Breast epithelium (tissue), 4 donors: ENCODE results near the gene OSMR. TPM values are rescaled to one million over a fixed set of nuclear protein-coding genes. Genes with fewer than 3 reads are reported as not detected.

Experiments used
- DNase-seq, 2 donors: peaks; one replicate each; pipeline ENCODE4 v3.0.0-alpha.2; 2019; ENCODE audit warnings: low spot score in 2 of 2
- H3K27ac ChIP-seq, 2 donors: fragments of 200-600 bp; sonication (generic) in 1 of 2; one replicate each; pipeline ENCODE4 v1.5.1; 2016 to 2019; ENCODE audit warnings: mild to moderate bottlenecking in 1 of 2
- H3K27me3 ChIP-seq, 2 donors: fragments of 200-600 bp; sonication (generic) in 1 of 2; one replicate each; pipeline versions ENCODE4 v1.5.1 to v1.6.0; 2017 to 2019; ENCODE audit warnings: control low read depth in 1 of 2, mild to moderate bottlenecking in 1 of 2
- H3K36me3 ChIP-seq: fragments of 200-600 bp; one replicate; pipeline ENCODE4 v1.5.1; 2019
- H3K4me1 ChIP-seq, 2 donors: fragments of 200-600 bp; sonication (generic); one replicate each; pipeline ENCODE4 v1.5.1; 2016 to 2019; ENCODE audit warnings: control low read depth in 1 of 2
- H3K4me3 ChIP-seq, 3 donors: fragments of 200-600 bp; sonication (generic); 1 replicate in 2 of 3; 2 replicates in 1 of 3; pipeline ENCODE4 v1.5.1; 2016 to 2019; ENCODE audit warnings: mild to moderate bottlenecking in 3 of 3, moderate library complexity in 2 of 3
- H3K9me3 ChIP-seq, 2 donors: fragments of 200-600 bp; sonication (generic) in 1 of 2; one replicate each; pipeline ENCODE4 v1.5.1; 2016 to 2019; ENCODE audit warnings: control low read depth in 1 of 2
- POLR2A ChIP-seq: fragments of 450-650 bp; IDR thresholded peaks from one replicate; pipeline ENCODE4 v1.6.1; 2016; ENCODE audit warnings: antibody characterized with exemption, mild to moderate bottlenecking, moderate library complexity
- POLR2AphosphoS5 ChIP-seq, 3 donors: sonication (generic); formaldehyde crosslinking; IDR thresholded peaks; one replicate each; pipeline ENCODE4 v1.6.1; 2017; ENCODE audit warnings: antibody characterized with exemption in 3 of 3
- intact Hi-C: fragments of 100-400 bp; cut with DNase I; formaldehyde crosslinking; loops from one replicate; pipeline ENCODE4 v1.15.1; 2023; ENCODE audit warnings: low total_unique reads
- total RNA-seq, 3 donors: library from RNA; depleted of rRNA; stranded (reverse); fragments of >200 nt; gene quantifications; one replicate each; pipeline ENCODE4 v1.1.0, GENCODE V29; 2016
- TF ChIP-seq, protein P1 (sequence below), 3 donors: fragments of 450-650 bp; IDR thresholded peaks; one replicate each; pipeline ENCODE4 v1.5.1; 2016 to 2017; ENCODE audit warnings: antibody characterized with exemption in 3 of 3, mild to moderate bottlenecking in 3 of 3, moderate library complexity in 3 of 3

The OSMR gene
- total RNA-seq, 3 donors from 2014 or later, result 32.2 to 121 (median 54.0) TPM

DNA sequence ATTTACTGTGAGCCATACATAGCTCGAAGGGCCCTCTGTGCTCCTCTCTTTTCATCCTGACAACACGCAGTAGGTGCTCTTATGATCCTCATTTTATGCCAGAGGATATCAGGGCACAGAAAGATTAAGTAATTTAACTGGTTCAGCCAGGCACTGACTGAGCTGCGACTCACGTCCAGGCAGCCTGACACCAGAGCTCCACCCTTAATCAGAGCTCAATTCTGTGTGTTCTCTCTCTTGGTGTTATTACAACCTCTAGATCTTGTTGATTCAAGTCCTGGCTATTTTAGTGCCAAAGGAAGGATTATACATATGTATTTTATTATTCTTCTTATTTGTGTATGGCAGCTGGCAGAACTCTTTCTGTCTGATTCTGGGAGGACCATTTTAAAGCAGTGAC lies 59.7 kb downstream of the OSMR start:
- no peaks in the 10 kb centered on the region for H3K4me1 ChIP-seq
- H3K36me3 ChIP-seq, result no peaks in the 10 kb centered on the region
- intact Hi-C loops, result no loop called here
- no peak overlapping the region for H3K4me3 ChIP-seq
- DNase-seq, result no peak
- TF ChIP-seq POLR2AphosphoS5 (IDR thresholded peaks at IDR 0.05) (no peak), POLR2A (no peak)
- TF ChIP-seq, protein P1, sequence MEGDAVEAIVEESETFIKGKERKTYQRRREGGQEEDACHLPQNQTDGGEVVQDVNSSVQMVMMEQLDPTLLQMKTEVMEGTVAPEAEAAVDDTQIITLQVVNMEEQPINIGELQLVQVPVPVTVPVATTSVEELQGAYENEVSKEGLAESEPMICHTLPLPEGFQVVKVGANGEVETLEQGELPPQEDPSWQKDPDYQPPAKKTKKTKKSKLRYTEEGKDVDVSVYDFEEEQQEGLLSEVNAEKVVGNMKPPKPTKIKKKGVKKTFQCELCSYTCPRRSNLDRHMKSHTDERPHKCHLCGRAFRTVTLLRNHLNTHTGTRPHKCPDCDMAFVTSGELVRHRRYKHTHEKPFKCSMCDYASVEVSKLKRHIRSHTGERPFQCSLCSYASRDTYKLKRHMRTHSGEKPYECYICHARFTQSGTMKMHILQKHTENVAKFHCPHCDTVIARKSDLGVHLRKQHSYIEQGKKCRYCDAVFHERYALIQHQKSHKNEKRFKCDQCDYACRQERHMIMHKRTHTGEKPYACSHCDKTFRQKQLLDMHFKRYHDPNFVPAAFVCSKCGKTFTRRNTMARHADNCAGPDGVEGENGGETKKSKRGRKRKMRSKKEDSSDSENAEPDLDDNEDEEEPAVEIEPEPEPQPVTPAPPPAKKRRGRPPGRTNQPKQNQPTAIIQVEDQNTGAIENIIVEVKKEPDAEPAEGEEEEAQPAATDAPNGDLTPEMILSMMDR (IDR thresholded peaks at IDR 0.05), result no peak
- H3K27me3 ChIP-seq, result no peaks in the 10 kb centered on the region
- no peak overlapping the region for H3K27ac ChIP-seq
- peaks cover 0 to 7% of the 10 kb centered on the region in 2 donors for H3K9me3 ChIP-seq

DNA sequence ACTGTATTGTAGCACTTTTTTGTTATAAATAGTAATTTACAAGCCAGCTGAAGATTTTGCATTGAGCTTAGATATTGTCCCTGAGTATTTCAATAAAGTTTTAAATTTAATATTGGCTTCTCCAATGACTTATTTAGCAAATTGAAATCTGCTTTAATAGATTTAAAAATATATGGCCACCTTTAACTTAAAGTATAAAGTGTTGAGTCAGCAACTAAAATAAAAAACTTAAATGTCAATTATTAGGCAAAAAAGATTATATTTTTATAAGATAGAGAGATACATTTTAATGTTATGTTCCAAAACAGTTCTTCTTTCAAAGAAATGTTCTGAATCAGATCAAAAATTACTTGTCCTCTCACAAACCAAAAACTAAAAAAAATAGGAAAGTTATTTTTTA lies 60.7 kb downstream of the OSMR start:
- Histone ChIP-seq H3K4me1 (no peaks in the 10 kb centered on the region), H3K9me3 (peaks cover 0 to 7% of the 10 kb centered on the region in 2 donors), H3K27ac (no peak overlapping the region), H3K36me3 (no peaks in the 10 kb centered on the region), H3K27me3 (no peaks in the 10 kb centered on the region), H3K4me3 (no peak overlapping the region)
- intact Hi-C loops, result no loop called here
- DNase-seq, result no peak
- TF ChIP-seq POLR2AphosphoS5 (IDR thresholded peaks at IDR 0.05) (no peak), POLR2A (no peak)
- TF ChIP-seq, protein P1 (IDR thresholded peaks at IDR 0.05), result no peak

DNA sequence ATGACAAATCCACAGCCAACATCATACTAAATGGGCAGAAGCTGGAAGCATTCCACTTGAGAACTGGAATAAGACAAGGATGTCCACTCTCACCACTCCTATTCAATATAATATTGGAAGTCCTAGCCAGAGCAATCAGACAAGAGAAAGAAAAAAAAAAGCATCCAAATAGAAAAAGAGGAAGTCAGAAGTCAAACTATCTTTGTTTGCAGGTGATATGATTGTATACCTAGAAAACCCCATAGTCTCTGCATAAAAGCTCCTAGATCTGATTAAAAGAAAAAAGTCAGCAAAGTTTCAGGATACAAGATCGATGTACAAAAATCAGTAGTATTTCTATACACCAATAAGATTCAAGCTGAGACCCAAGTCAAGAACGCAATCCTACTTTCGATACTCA lies 66.1 kb downstream of the OSMR start:
- no peak overlapping the region for H3K4me3 ChIP-seq
- DNase-seq, result no peak
- TF ChIP-seq, protein P1 (IDR thresholded peaks at IDR 0.05), result no peak
- TF ChIP-seq POLR2A, result no peak
- no peak for TF ChIP-seq POLR2AphosphoS5 (IDR thresholded peaks at IDR 0.05)
- no peaks in the 10 kb centered on the region for H3K9me3 ChIP-seq
- H3K36me3 ChIP-seq, result no peaks in the 10 kb centered on the region
- no peak overlapping the region for H3K27ac ChIP-seq
- no peaks in the 10 kb centered on the region for H3K27me3 ChIP-seq
- H3K4me1 ChIP-seq, result no peaks in the 10 kb centered on the region
- intact Hi-C loops, result loop anchor here (5.0 kb wide), 1 partner anchor 1420 kb away; no protein-coding TSS in a partner anchor

DNA sequence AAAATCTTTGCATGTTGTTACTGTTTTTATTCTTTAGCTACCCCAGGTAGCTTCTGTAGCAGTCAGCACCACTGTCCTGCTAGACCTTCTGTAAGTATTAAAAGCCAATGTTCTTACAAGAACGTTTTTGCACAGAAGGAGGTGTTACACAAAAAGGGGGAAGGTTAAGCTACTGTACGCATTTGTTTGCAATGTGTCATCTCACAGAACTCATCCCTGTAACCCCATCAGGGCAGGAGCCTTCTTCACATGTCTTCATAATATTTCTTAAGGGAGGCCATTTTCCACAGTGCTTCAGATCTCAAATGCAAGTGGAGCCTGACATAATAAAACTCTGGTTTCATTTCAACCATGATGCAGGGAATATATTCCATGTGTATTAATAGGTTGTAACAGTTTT lies 67.9 kb downstream of the OSMR start:
- H3K27ac ChIP-seq, result no peak overlapping the region
- H3K4me1 ChIP-seq, result no peaks in the 10 kb centered on the region
- DNase-seq, result no peak
- no peak for TF ChIP-seq POLR2AphosphoS5 (IDR thresholded peaks at IDR 0.05)
- TF ChIP-seq, protein P1 (IDR thresholded peaks at IDR 0.05), result no peak
- TF ChIP-seq POLR2A, result no peak
- peaks cover 5% of the 10 kb centered on the region for H3K36me3 ChIP-seq
- H3K4me3 ChIP-seq, result no peak overlapping the region
- no peaks in the 10 kb centered on the region for H3K9me3 ChIP-seq
- H3K27me3 ChIP-seq, result no peaks in the 10 kb centered on the region
- intact Hi-C loops, result loop anchor here (5.0 kb wide), 1 partner anchor 1421 kb away; no protein-coding TSS in a partner anchor

DNA sequence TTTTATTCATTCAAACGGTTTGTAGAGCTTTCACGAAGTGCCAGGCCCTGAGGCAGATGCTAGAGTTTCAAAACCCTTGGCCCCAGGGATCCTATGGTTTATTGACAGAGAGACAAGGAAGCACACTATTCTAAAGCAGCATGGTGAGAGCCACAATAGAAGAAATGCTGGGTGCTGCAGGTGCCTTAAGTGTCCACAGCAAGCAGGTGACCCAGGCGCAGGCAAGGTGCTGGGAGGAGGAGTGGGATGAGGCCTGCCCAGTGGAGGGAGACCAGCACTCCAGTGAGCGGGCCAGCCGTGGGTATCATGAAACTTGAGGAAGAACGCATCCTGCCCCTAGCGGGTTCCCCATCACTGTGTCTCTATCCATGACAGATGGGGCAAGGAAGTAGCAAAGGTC lies 71.0 kb downstream of the OSMR start:
- no peak overlapping the region for H3K4me3 ChIP-seq
- TF ChIP-seq POLR2AphosphoS5 (IDR thresholded peaks at IDR 0.05), result no peak
- TF ChIP-seq, protein P1 (IDR thresholded peaks at IDR 0.05), result no peak
- TF ChIP-seq POLR2A, result no peak
- H3K36me3 ChIP-seq, result peaks cover 5% of the 10 kb centered on the region
- intact Hi-C loops, result no loop called here
- H3K27me3 ChIP-seq, result no peaks in the 10 kb centered on the region
- no peaks in the 10 kb centered on the region for H3K4me1 ChIP-seq
- H3K27ac ChIP-seq, result no peak overlapping the region
- no peak for DNase-seq
- no peaks in the 10 kb centered on the region for H3K9me3 ChIP-seq
